HG03432 (cell line): ENCODE measurements around the gene CD248.

Source experiments
- ATAC-seq: cut with Tn5 transposase; IDR thresholded peaks from one replicate; pipeline ENCODE4 v1.9.1; 2021; ENCODE audit warnings: mild to moderate bottlenecking, moderate library complexity; ENCODE audit not compliant: unreplicated experiment

The CD248 gene

GRCh38 chr11:66291706-66292542 lies 24.9 kb downstream of the CD248 start, which contains the start of gene TMEM151A:
Gene TMEM151A (plus strand): TSS chr11:66291894. CDS start chr11:66292014, 120 bp downstream.
- no peak for ATAC-seq

DNA sequence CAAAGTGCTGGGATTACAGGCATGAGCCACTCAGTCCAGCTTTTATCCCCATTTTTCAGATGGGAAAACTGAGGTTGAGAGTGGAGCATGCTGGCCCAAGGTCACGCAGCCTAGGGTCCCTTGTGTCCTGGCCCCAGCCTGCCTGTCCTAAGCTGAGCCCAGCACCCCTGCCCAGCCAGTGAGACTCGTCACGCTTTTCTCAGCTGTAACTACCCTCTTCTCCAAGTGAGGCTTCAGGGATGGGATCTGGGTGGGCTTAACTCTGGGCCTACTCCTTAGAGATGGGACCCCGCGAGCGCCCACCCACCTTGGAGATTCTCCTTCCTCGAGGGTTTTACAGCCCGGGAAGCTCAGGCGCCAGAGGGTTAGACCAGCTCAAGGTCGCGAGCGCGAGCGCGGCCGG lies 25.5 kb downstream of the CD248 start:
- ATAC-seq, result no peak

GRCh38 chr11:66290330-66290621 lies 26.6 kb downstream of the CD248 start:
- no peak for ATAC-seq

DNA sequence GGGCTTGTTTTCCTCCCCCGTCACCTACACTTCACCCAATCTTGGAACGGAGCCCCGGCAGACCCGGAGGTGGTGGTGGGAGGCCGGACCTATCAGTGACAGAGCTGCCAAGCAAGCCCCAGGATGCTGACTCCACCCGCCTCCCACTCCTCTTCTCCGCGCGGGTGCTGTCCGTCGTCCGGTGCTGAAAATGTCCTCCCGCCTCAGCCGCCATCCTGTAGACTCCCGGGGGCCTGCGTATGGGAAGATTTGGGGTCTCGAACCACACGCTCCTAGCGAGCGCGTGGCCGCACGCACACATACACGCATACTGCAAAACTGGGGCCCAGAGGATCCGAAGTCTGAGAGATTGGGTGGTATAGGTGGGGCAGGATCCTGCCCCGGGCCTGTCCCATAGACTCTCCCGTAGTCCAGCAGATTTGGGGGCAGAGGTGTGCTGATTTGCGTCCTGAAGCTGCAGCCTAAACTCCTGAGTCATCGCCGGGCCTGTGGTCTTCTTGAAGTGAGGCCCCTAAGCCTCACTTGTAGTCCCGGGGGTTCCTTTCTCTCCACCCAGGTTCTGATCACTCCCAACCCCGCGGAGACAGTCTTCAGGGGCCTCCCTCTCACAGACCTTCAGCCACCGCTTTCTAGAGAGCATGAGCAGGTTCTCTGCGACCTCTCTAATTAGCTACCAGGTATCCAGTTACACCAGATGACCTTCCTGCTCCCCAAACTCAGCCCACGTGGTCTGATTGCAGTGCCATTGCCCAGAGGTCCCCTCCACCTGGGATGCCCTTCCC lies 27.1 kb downstream of the CD248 start:
- ATAC-seq, result peak; percentile 43

GRCh38 chr11:66288671-66289547 lies 27.9 kb downstream of the CD248 start, which contains the start of gene YIF1A:
Gene YIF1A (minus strand): TSS chr11:66289143. CDS start chr11:66288985, 158 bp downstream.
- ATAC-seq, result peak; percentile 85

DNA sequence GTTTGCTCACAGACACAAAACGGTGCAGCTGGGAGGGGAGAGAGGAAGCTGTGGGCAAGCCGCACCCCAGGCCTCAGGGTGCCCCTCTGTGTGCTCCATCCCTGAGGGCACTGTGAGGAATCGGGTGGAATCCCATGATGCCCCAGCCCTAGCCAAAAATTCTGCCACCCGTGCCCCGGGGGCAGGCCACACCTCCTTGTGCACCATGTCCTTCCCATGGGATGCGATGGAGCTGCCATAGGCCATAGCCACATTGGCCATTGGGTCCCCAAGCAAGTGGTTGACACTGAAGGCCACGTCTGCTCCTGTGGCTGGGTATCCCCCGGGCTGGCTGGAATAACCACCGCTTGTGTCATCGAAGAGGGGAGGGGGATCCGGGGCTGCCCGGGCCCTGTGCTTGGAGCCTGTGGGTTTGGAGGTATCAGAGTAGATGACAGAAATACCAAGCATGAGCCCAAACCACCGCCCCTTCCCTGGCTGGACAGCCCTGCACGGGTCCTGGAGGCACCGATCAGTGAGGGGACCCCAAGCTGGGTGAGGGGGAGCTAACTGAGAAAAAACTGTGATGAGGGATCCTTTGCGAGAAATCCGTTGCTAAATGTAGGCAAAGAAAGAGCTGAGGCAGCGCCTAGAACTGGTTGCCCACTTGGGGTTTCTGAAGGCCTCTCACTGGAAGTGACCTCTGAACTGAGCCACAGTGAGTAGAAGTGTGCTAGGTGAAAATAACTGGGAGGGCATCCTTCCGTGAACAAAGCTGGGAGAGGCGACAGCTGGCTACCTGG lies 28.8 kb downstream of the CD248 start:
- ATAC-seq, result no peak

GRCh38 chr11:66287211-66287888 lies 29.5 kb downstream of the CD248 start:
- no peak for ATAC-seq

- ATAC-seq, result no peak
Observed at GRCh38 chr11:66286699-66287098, 30.1 kb downstream of the CD248 start.

- ATAC-seq, result no peak
Observed at GRCh38 chr11:66285250-66285947, 31.4 kb downstream of the CD248 start.

- ATAC-seq, result no peak
Observed at GRCh38 chr11:66284526-66285078, 32.2 kb downstream of the CD248 start.

GRCh38 chr11:66283461-66284105 lies 33.3 kb downstream of the CD248 start:
- ATAC-seq, result no peak

DNA sequence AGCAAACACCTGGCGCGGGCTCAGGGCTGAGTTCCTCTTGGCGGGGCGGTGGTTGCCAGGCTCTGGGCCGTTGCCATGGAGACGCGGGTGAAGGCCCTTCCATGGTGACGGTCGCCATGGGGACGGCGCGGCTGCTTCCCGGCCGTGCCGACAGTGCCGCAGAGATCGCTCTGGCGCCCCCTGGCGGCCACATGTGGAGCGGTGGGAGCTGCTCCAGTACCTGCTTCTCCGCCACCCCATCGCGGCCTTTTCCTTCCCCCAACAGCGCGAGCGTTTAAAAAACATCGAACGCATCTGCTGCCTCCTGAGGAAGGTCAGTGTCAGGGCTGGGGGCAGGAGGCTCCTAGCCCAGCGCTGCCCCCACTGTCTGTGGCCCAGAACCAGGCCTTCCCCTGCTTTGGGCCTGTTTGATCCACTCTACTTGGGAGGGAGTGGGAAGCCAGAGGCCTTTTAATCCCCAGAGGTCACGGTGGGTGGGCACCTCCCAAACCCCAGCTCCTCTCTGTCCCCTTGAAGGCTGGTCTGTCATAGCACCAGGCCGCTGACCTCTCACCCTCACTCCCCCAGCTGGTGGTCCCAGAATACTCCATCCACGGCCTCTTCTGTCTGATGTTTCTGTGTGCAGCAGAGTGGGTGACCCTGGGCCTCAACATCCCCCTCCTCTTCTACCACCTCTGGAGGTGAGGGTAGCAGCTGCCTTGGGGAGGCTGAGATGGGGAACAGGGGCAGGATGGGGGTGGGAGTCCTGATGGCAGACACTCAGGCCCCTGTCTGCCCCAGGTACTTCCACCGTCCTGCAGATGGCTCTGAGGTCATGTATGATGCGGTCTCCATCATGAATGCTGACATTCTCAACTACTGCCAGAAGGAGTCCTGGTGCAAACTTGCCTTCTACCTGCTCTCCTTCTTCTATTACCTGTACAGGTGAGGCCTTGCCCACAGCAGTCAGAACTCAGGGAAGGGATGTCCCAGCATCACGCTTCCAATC lies 34.1 kb downstream of the CD248 start:
- peak; percentile 80 for ATAC-seq

GRCh38 chr11:66281776-66282467 lies 34.9 kb downstream of the CD248 start:
- no peak for ATAC-seq

GRCh38 chr11:66281001-66281400 lies 35.8 kb downstream of the CD248 start:
- no peak for ATAC-seq

- no peak for ATAC-seq
Observed at GRCh38 chr11:66280428-66280827, 36.4 kb downstream of the CD248 start.

DNA sequence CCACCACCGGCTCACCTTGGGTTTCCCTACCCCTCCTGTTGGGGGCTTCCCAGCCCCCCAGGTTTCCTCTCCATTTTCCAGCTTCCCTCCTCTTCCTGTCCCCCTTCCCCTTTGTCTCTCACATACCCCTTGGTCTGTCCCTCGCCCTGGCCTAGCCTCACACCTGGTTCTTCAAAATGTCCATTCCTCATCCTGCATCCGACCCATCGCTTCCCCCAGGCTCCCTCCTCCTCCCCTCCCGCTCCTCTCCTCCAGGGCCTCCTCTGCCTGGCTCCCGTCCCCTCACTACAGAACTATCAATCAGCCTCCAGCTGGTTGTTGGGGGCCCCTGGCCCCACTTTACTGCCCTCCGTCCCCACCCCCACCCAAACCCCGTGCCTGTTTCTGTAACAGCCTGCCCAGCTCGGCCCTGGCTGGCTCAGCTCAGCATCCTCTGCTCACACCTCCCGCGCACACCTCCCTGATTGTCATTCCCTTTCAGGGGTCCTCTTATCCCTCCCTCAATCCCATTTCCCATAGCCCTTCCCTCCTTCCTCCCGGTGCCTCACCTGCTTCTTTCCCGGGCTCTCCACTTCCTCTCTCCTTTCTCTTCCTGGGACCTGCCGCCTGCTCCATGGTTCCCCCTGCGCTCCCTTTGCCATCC lies 37.6 kb downstream of the CD248 start:
- no peak for ATAC-seq
